GM19099 (cell line): ENCODE results near the gene KIF20B.

ENCODE experiments used
- POLR2A ChIP-seq: IDR thresholded peaks from 3 replicates; pipeline ENCODE4 v1.6.1; 2011; ENCODE audit warnings: low read depth; ENCODE audit not compliant: insufficient read length; ENCODE audit errors: extremely low read depth

Gene KIF20B

GRCh38 chr10:89679986-89680385, 21.4 kb upstream of the KIF20B start:
- no peak for TF ChIP-seq POLR2A

GRCh38 chr10:89683883-89684282, 17.5 kb upstream of the KIF20B start:
- TF ChIP-seq POLR2A: no peak

- TF ChIP-seq POLR2A: no peak
These were observed 16.8 kb upstream of the KIF20B start for GRCh38 chr10:89684604-89685003.

GRCh38 chr10:89685936-89686335, 15.5 kb upstream of the KIF20B start:
- TF ChIP-seq POLR2A: no peak

GRCh38 chr10:89690027-89690426, 11.4 kb upstream of the KIF20B start:
- no peak for TF ChIP-seq POLR2A

GRCh38 chr10:89692416-89692815, 9.0 kb upstream of the KIF20B start:
- TF ChIP-seq POLR2A: no peak

GRCh38 chr10:89693176-89693575, 8.2 kb upstream of the KIF20B start:
- no peak for TF ChIP-seq POLR2A

- no peak for TF ChIP-seq POLR2A
These were observed 6.1 kb upstream of the KIF20B start for GRCh38 chr10:89695307-89695706.

GRCh38 chr10:89697946-89698345, 3.4 kb upstream of the KIF20B start:
- no peak for TF ChIP-seq POLR2A

GRCh38 chr10:89699581-89700064, 1.8 kb upstream of the KIF20B start:
- TF ChIP-seq POLR2A: no peak

- no peak for TF ChIP-seq POLR2A
These were observed 508 bp upstream of the KIF20B start for GRCh38 chr10:89700923-89701241.

- TF ChIP-seq POLR2A: no peak
These were observed 711 bp downstream of the KIF20B start for GRCh38 chr10:89702121-89702480.

- no peak for TF ChIP-seq POLR2A
These were observed 4.1 kb downstream of the KIF20B start for GRCh38 chr10:89705466-89705865.

GRCh38 chr10:89706011-89706410, 4.6 kb downstream of the KIF20B start:
- no peak for TF ChIP-seq POLR2A

- no peak for TF ChIP-seq POLR2A
These were observed 6.0 kb downstream of the KIF20B start for GRCh38 chr10:89707372-89707771.

GRCh38 chr10:89710753-89711152, 9.4 kb downstream of the KIF20B start:
- TF ChIP-seq POLR2A: no peak

GRCh38 chr10:89734616-89735015, 33.2 kb downstream of the KIF20B start:
- TF ChIP-seq POLR2A: no peak
